ENCODE data around the gene SP2.

DNA sequence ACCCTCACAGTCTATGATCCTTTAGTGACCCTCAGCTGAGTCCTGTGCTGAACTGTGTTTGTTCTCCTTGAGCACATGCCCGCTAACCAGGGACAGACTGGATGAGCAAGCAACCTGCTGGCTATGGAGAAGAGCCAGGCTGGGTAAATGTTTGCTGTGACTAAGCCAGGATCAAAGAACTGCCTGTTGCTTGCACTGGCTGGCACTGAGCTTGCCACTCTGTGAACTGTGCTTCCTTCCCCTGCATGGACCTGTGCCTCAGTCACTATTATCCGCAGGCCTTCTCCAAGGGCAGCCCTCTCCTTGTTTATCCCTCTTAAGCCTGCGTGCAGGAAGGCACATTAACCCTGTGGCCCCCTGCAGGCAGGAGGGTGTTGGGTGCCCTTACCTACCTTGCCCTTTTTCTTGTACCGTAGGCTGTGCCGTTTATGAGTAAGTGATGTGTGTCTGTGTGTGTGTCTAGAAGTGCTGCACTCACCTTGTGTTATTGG is 52.7 kb downstream of the SP2 start:
- TF ChIP-seq, protein P1, sequence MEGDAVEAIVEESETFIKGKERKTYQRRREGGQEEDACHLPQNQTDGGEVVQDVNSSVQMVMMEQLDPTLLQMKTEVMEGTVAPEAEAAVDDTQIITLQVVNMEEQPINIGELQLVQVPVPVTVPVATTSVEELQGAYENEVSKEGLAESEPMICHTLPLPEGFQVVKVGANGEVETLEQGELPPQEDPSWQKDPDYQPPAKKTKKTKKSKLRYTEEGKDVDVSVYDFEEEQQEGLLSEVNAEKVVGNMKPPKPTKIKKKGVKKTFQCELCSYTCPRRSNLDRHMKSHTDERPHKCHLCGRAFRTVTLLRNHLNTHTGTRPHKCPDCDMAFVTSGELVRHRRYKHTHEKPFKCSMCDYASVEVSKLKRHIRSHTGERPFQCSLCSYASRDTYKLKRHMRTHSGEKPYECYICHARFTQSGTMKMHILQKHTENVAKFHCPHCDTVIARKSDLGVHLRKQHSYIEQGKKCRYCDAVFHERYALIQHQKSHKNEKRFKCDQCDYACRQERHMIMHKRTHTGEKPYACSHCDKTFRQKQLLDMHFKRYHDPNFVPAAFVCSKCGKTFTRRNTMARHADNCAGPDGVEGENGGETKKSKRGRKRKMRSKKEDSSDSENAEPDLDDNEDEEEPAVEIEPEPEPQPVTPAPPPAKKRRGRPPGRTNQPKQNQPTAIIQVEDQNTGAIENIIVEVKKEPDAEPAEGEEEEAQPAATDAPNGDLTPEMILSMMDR (IDR thresholded peaks at IDR 0.05): no peak
- TF ChIP-seq POLR2A (IDR thresholded peaks at IDR 0.05): no peak
